Liver (tissue), 9 donors: Measurements from ENCODE around the gene PTH2. TPM values are rescaled to one million over a fixed set of nuclear protein-coding genes. Genes with fewer than 3 reads are reported as not detected.

Experiments used
- DNase-seq: peaks from one replicate; pipeline ENCODE4 v3.0.0-alpha.2; 2017; ENCODE audit warnings: low spot score
- H3K27ac ChIP-seq, 2 donors: one replicate each; pipeline ENCODE4 v1.7.0; 2013; ENCODE audit warnings: inconsistent platforms in 2 of 2, low read length in 2 of 2, control low read depth in 1 of 2, low read depth in 1 of 2, mild to moderate bottlenecking in 1 of 2
- H3K27me3 ChIP-seq, 4 donors: one replicate each; pipeline versions ENCODE4 v1.6.1 to v1.7.0; 2013; ENCODE audit warnings: low read length in 3 of 4, inconsistent platforms in 1 of 4, mild to moderate bottlenecking in 1 of 4, moderate library complexity in 1 of 4; ENCODE audit not compliant: control insufficient read depth in 4 of 4, insufficient read depth in 4 of 4
- H3K36me3 ChIP-seq, 4 donors: one replicate each; pipeline versions ENCODE4 v1.6.1 to v1.7.0; 2013; ENCODE audit warnings: low read length in 3 of 4, mild to moderate bottlenecking in 3 of 4, low read depth in 1 of 4, moderate library complexity in 1 of 4; ENCODE audit not compliant: control insufficient read depth in 4 of 4, insufficient read depth in 3 of 4
- H3K4me1 ChIP-seq, 4 donors: one replicate each; pipeline versions ENCODE4 v1.6.1 to v1.7.0; 2013; ENCODE audit warnings: low read length in 3 of 4, mild to moderate bottlenecking in 3 of 4, moderate library complexity in 1 of 4; ENCODE audit not compliant: control insufficient read depth in 4 of 4, insufficient read depth in 4 of 4
- H3K4me3 ChIP-seq, 3 donors: one replicate each; pipeline versions ENCODE4 v1.6.1 to v1.7.0; 2013; ENCODE audit warnings: low read length in 3 of 3, control low read depth in 1 of 3, low read depth in 1 of 3, mild to moderate bottlenecking in 1 of 3
- H3K9ac ChIP-seq, 2 donors: one replicate each; pipeline ENCODE4 v1.7.0; 2013; ENCODE audit warnings: low read length in 2 of 2, mild to moderate bottlenecking in 2 of 2, moderate library complexity in 2 of 2, control low read depth in 1 of 2, low read depth in 1 of 2
- H3K9me3 ChIP-seq, 4 donors: one replicate each; pipeline versions ENCODE4 v1.6.1 to v1.7.0; 2013; ENCODE audit warnings: low read length in 3 of 4; ENCODE audit not compliant: control insufficient read depth in 4 of 4
- ATF3 ChIP-seq: IDR thresholded peaks from 2 replicates; pipeline ENCODE4 v1.6.1; 2016; ENCODE audit warnings: antibody characterized with exemption
- CTCF ChIP-seq: fragments of 150-350 bp; IDR thresholded peaks from 2 replicates; pipeline ENCODE4 v1.5.1; 2017; ENCODE audit warnings: improper control_type of control experiment, low read depth, low read length; ENCODE audit not compliant: missing input control
- EGR1 ChIP-seq, 2 donors: IDR thresholded peaks; 2 replicates each; pipeline ENCODE4 v1.6.1; 2016 to 2018; ENCODE audit warnings: antibody characterized with exemption in 2 of 2, low read depth in 2 of 2
- FOXA1 ChIP-seq: IDR thresholded peaks from 2 replicates; pipeline ENCODE4 v1.6.1; 2016; ENCODE audit warnings: antibody characterized with exemption
- FOXA2 ChIP-seq: IDR thresholded peaks from 2 replicates; pipeline ENCODE4 v1.6.1; 2016; ENCODE audit warnings: antibody characterized with exemption
- GABPA ChIP-seq, 2 donors: IDR thresholded peaks in 1 of 2; conservative IDR thresholded peaks in 1 of 2; 2 replicates each; pipeline ENCODE4 v1.6.1; 2016; ENCODE audit warnings: antibody characterized with exemption in 2 of 2, mild to moderate bottlenecking in 1 of 2, moderate library complexity in 1 of 2
- HNF4A ChIP-seq, 2 donors: conservative IDR thresholded peaks; 2 replicates each; pipeline ENCODE4 v1.6.1; 2016; ENCODE audit warnings: antibody characterized with exemption in 2 of 2, mild to moderate bottlenecking in 2 of 2
- HNF4G ChIP-seq: IDR thresholded peaks from 2 replicates; pipeline ENCODE4 v1.6.1; 2016; ENCODE audit warnings: antibody characterized with exemption
- JUND ChIP-seq, 2 donors: IDR thresholded peaks; 2 replicates each; pipeline ENCODE4 v1.6.1; 2016; ENCODE audit warnings: antibody characterized with exemption in 2 of 2
- NR2F2 ChIP-seq: IDR thresholded peaks from 2 replicates; pipeline ENCODE4 v1.6.1; 2016; ENCODE audit warnings: antibody characterized with exemption
- RAD21 ChIP-seq, 2 donors: IDR thresholded peaks; 2 replicates each; pipeline ENCODE4 v1.6.1; 2016; ENCODE audit warnings: antibody characterized with exemption in 2 of 2, mild to moderate bottlenecking in 2 of 2
- RXRA ChIP-seq, 2 donors: IDR thresholded peaks; 2 replicates each; pipeline ENCODE4 v1.6.1; 2017 to 2018; ENCODE audit warnings: antibody characterized with exemption in 2 of 2, mild to moderate bottlenecking in 1 of 2
- SP1 ChIP-seq: IDR thresholded peaks from 2 replicates; pipeline ENCODE4 v1.6.1; 2018; ENCODE audit warnings: antibody characterized with exemption, mild to moderate bottlenecking
- TAF1 ChIP-seq: conservative IDR thresholded peaks from 2 replicates; pipeline ENCODE4 v1.6.1; 2016; ENCODE audit warnings: antibody characterized with exemption, mild to moderate bottlenecking
- YY1 ChIP-seq: IDR thresholded peaks from 2 replicates; pipeline ENCODE4 v1.6.1; 2016; ENCODE audit warnings: antibody characterized with exemption, mild to moderate bottlenecking
- ZBTB33 ChIP-seq: IDR thresholded peaks from 2 replicates; pipeline ENCODE4 v1.6.1; 2016; ENCODE audit warnings: antibody characterized with exemption
- WGBS: extraction: QIAGEN DNeasy Blood & Tissue Kit; methylation state at CpG from one replicate; pipeline ENCODE4 v1.1.7; 2013; 5-methylcytosine and 5-hydroxymethylcytosine counted together
- polyA plus RNA-seq, 2 donors: library from polyadenylated mRNA; stranded (reverse) in 1 of 2; unstranded in 1 of 2; fragments of 200-250 nt in 1 of 2; fragments of >200 nt in 1 of 2; fragmentation: Nextera tagmentation in 1 of 2; extraction: Ambion mirVana in 1 of 2; gene quantifications; one replicate each; pipeline versions ENCODE4 v1.2.1 to v1.2.3, GENCODE V29; 2013 to 2015
- total RNA-seq, 2 donors: library from RNA; depleted of rRNA; stranded (reverse); fragments of >200 nt; gene quantifications; one replicate each; pipeline ENCODE4 v1.2.3, GENCODE V29; 2014
- TF ChIP-seq, protein P1 (sequence below): IDR thresholded peaks from 2 replicates; pipeline ENCODE4 v1.6.1; 2016; ENCODE audit warnings: antibody characterized with exemption
- TF ChIP-seq, protein P2 (sequence below): IDR thresholded peaks from 2 replicates; pipeline ENCODE4 v1.6.1; 2016; ENCODE audit warnings: antibody characterized with exemption, mild to moderate bottlenecking
- donor health status: healthy.
- donor health status: healthy.
- donor health status: healthy.
- donor health status: healthy.
- donor health status: healthy.

Gene PTH2
- total and polyA plus RNA-seq, 4 donors, result not detected

- Histone ChIP-seq H3K9ac (no peak overlapping the region), H3K9me3 (peaks cover 0 to 2% (median 0%) of the 10 kb centered on the region in 4 donors), H3K4me3 (no peak overlapping the region), H3K36me3 (no peaks in the 10 kb centered on the region), H3K4me1 (no peaks in the 10 kb centered on the region), H3K27ac (no peak overlapping the region), H3K27me3 (peaks cover 3 to 11% (median 9%) of the 10 kb centered on the region in 4 donors)
- TF ChIP-seq FOXA1, result no peak
- TF ChIP-seq EGR1 (IDR thresholded peaks at IDR 0.05; ENCODE audit: low read depth in 2 of 2), result no peak
- TF ChIP-seq TAF1, result no peak
- no peak for TF ChIP-seq SP1
- TF ChIP-seq YY1, result no peak
- no peak for TF ChIP-seq HNF4G
- no peak for TF ChIP-seq RAD21 (IDR thresholded peaks at IDR 0.05)
- no peak for TF ChIP-seq RXRA (IDR thresholded peaks at IDR 0.05)
- no peak for TF ChIP-seq GABPA (IDR thresholded peaks at IDR 0.05 in 1 of 2, conservative IDR thresholded peaks at IDR 0.05 in 1 of 2)
- no peak for TF ChIP-seq JUND (IDR thresholded peaks at IDR 0.05)
- WGBS, result 18% methylated on average over 31 of the region's 31 CpGs
- no peak for DNase-seq
Observed at GRCh38 chr19:49433240-49433901, 10.1 kb upstream of the PTH2 start.

GRCh38 chr19:49432141-49433073, 9.2 kb upstream of the PTH2 start:
- H3K9ac ChIP-seq, result no peak overlapping the region
- H3K4me1 ChIP-seq, result peaks cover 0 to 2% (median 0%) of the 10 kb centered on the region in 4 donors
- H3K4me3 ChIP-seq, result no peak overlapping the region
- WGBS, result 10% methylated on average over 63 of the region's 63 CpGs
- no peak overlapping the region for H3K27ac ChIP-seq
- no peaks in the 10 kb centered on the region for H3K36me3 ChIP-seq
- no peak for DNase-seq
- peaks cover 0 to 2% (median 0%) of the 10 kb centered on the region in 4 donors for H3K9me3 ChIP-seq
- no peak for TF ChIP-seq GABPA (IDR thresholded peaks at IDR 0.05 in 1 of 2, conservative IDR thresholded peaks at IDR 0.05 in 1 of 2)
- no peak for TF ChIP-seq YY1
- TF ChIP-seq ZBTB33, result no peak
- TF ChIP-seq RAD21 (IDR thresholded peaks at IDR 0.05), result no peak
- TF ChIP-seq HNF4G, result no peak
- no peak for TF ChIP-seq SP1
- TF ChIP-seq, protein P1, sequence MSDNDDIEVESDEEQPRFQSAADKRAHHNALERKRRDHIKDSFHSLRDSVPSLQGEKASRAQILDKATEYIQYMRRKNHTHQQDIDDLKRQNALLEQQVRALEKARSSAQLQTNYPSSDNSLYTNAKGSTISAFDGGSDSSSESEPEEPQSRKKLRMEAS, result no peak
- TF ChIP-seq NR2F2, result no peak
- no peak for TF ChIP-seq HNF4A (conservative IDR thresholded peaks at IDR 0.05)
- TF ChIP-seq RXRA (IDR thresholded peaks at IDR 0.05), result no peak
- no peak for TF ChIP-seq EGR1 (IDR thresholded peaks at IDR 0.05; ENCODE audit: low read depth in 2 of 2)
- no peak for TF ChIP-seq FOXA2
- TF ChIP-seq CTCF, result no peak
- TF ChIP-seq ATF3, result no peak
- TF ChIP-seq TAF1, result no peak
- TF ChIP-seq, protein P2, sequence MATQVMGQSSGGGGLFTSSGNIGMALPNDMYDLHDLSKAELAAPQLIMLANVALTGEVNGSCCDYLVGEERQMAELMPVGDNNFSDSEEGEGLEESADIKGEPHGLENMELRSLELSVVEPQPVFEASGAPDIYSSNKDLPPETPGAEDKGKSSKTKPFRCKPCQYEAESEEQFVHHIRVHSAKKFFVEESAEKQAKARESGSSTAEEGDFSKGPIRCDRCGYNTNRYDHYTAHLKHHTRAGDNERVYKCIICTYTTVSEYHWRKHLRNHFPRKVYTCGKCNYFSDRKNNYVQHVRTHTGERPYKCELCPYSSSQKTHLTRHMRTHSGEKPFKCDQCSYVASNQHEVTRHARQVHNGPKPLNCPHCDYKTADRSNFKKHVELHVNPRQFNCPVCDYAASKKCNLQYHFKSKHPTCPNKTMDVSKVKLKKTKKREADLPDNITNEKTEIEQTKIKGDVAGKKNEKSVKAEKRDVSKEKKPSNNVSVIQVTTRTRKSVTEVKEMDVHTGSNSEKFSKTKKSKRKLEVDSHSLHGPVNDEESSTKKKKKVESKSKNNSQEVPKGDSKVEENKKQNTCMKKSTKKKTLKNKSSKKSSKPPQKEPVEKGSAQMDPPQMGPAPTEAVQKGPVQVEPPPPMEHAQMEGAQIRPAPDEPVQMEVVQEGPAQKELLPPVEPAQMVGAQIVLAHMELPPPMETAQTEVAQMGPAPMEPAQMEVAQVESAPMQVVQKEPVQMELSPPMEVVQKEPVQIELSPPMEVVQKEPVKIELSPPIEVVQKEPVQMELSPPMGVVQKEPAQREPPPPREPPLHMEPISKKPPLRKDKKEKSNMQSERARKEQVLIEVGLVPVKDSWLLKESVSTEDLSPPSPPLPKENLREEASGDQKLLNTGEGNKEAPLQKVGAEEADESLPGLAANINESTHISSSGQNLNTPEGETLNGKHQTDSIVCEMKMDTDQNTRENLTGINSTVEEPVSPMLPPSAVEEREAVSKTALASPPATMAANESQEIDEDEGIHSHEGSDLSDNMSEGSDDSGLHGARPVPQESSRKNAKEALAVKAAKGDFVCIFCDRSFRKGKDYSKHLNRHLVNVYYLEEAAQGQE, result no peak
- TF ChIP-seq FOXA1, result no peak
- no peak for TF ChIP-seq JUND (IDR thresholded peaks at IDR 0.05)
- H3K27me3 ChIP-seq, result peaks cover 0 to 11% (median 9%) of the 10 kb centered on the region in 4 donors
